ENCODE data around the gene ELAVL2. TPM values are rescaled to one million over a fixed set of nuclear protein-coding genes. Genes with fewer than 3 reads are reported as not detected.

ELAVL2 gene
- total and polyA plus RNA-seq, 9 of the 15 experiments (the other 6 are each of a cell fraction or from before 2014, with no cell fraction given) = not detected

DNA sequence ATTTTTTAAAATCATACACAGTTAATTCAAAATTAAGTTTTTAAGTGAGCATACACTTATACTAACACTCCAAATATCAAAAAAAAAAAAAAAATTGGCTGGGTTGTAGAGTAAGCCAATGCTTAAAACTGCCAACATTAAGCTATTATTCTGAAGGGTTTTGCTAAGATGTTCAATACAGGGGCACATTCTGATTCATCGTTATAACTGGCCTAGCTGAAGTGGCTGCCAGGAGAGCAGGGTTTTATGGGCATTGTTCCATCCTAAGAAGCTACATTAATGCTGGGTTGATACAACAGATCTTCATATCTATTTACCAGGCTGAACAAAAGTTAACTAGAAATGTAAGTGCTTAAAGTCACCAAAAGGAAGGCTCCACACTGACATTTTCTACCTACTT, 13.4 kb downstream of the ELAVL2 start (continued):
- TF ChIP-seq, protein P1, sequence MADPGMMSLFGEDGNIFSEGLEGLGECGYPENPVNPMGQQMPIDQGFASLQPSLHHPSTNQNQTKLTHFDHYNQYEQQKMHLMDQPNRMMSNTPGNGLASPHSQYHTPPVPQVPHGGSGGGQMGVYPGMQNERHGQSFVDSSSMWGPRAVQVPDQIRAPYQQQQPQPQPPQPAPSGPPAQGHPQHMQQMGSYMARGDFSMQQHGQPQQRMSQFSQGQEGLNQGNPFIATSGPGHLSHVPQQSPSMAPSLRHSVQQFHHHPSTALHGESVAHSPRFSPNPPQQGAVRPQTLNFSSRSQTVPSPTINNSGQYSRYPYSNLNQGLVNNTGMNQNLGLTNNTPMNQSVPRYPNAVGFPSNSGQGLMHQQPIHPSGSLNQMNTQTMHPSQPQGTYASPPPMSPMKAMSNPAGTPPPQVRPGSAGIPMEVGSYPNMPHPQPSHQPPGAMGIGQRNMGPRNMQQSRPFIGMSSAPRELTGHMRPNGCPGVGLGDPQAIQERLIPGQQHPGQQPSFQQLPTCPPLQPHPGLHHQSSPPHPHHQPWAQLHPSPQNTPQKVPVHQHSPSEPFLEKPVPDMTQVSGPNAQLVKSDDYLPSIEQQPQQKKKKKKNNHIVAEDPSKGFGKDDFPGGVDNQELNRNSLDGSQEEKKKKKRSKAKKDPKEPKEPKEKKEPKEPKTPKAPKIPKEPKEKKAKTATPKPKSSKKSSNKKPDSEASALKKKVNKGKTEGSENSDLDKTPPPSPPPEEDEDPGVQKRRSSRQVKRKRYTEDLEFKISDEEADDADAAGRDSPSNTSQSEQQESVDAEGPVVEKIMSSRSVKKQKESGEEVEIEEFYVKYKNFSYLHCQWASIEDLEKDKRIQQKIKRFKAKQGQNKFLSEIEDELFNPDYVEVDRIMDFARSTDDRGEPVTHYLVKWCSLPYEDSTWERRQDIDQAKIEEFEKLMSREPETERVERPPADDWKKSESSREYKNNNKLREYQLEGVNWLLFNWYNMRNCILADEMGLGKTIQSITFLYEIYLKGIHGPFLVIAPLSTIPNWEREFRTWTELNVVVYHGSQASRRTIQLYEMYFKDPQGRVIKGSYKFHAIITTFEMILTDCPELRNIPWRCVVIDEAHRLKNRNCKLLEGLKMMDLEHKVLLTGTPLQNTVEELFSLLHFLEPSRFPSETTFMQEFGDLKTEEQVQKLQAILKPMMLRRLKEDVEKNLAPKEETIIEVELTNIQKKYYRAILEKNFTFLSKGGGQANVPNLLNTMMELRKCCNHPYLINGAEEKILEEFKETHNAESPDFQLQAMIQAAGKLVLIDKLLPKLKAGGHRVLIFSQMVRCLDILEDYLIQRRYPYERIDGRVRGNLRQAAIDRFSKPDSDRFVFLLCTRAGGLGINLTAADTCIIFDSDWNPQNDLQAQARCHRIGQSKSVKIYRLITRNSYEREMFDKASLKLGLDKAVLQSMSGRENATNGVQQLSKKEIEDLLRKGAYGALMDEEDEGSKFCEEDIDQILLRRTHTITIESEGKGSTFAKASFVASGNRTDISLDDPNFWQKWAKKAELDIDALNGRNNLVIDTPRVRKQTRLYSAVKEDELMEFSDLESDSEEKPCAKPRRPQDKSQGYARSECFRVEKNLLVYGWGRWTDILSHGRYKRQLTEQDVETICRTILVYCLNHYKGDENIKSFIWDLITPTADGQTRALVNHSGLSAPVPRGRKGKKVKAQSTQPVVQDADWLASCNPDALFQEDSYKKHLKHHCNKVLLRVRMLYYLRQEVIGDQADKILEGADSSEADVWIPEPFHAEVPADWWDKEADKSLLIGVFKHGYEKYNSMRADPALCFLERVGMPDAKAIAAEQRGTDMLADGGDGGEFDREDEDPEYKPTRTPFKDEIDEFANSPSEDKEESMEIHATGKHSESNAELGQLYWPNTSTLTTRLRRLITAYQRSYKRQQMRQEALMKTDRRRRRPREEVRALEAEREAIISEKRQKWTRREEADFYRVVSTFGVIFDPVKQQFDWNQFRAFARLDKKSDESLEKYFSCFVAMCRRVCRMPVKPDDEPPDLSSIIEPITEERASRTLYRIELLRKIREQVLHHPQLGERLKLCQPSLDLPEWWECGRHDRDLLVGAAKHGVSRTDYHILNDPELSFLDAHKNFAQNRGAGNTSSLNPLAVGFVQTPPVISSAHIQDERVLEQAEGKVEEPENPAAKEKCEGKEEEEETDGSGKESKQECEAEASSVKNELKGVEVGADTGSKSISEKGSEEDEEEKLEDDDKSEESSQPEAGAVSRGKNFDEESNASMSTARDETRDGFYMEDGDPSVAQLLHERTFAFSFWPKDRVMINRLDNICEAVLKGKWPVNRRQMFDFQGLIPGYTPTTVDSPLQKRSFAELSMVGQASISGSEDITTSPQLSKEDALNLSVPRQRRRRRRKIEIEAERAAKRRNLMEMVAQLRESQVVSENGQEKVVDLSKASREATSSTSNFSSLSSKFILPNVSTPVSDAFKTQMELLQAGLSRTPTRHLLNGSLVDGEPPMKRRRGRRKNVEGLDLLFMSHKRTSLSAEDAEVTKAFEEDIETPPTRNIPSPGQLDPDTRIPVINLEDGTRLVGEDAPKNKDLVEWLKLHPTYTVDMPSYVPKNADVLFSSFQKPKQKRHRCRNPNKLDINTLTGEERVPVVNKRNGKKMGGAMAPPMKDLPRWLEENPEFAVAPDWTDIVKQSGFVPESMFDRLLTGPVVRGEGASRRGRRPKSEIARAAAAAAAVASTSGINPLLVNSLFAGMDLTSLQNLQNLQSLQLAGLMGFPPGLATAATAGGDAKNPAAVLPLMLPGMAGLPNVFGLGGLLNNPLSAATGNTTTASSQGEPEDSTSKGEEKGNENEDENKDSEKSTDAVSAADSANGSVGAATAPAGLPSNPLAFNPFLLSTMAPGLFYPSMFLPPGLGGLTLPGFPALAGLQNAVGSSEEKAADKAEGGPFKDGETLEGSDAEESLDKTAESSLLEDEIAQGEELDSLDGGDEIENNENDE (IDR thresholded peaks at IDR 0.05; ENCODE audit: low read depth, low read length) = no peak
- TF ChIP-seq, protein P2, sequence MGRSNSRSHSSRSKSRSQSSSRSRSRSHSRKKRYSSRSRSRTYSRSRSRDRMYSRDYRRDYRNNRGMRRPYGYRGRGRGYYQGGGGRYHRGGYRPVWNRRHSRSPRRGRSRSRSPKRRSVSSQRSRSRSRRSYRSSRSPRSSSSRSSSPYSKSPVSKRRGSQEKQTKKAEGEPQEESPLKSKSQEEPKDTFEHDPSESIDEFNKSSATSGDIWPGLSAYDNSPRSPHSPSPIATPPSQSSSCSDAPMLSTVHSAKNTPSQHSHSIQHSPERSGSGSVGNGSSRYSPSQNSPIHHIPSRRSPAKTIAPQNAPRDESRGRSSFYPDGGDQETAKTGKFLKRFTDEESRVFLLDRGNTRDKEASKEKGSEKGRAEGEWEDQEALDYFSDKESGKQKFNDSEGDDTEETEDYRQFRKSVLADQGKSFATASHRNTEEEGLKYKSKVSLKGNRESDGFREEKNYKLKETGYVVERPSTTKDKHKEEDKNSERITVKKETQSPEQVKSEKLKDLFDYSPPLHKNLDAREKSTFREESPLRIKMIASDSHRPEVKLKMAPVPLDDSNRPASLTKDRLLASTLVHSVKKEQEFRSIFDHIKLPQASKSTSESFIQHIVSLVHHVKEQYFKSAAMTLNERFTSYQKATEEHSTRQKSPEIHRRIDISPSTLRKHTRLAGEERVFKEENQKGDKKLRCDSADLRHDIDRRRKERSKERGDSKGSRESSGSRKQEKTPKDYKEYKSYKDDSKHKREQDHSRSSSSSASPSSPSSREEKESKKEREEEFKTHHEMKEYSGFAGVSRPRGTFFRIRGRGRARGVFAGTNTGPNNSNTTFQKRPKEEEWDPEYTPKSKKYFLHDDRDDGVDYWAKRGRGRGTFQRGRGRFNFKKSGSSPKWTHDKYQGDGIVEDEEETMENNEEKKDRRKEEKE (IDR thresholded peaks at IDR 0.05; ENCODE audit: borderline replicate concordance in 1 of 2, control insufficient read depth in 1 of 2, low read depth in 2 of 2, low read length in 1 of 2) = no peak
- TF ChIP-seq MECOM (CRISPR knock-in tag; IDR thresholded peaks at IDR 0.05) (no peak), MTF1 (CRISPR knock-in tag; IDR thresholded peaks at IDR 0.05; ENCODE audit: borderline replicate concordance) (no peak), TAF1 (IDR thresholded peaks at IDR 0.05; ENCODE audit: control insufficient read depth, extremely low read depth, insufficient read depth, low read length, severe bottlenecking) (no peak), SAP30 (IDR thresholded peaks at IDR 0.05; ENCODE audit: borderline replicate concordance, insufficient read depth, low read depth, low read length, poor library complexity, severe bottlenecking) (no peak), ZC3H8 (IDR thresholded peaks at IDR 0.05) (no peak), ZNF41 (CRISPR knock-in tag; conservative IDR thresholded peaks at IDR 0.05) (no peak), EWSR1 (IDR thresholded peaks at IDR 0.05; ENCODE audit: borderline replicate concordance, low read depth, partially characterized antibody) (no peak), CREM (IDR thresholded peaks at IDR 0.05; ENCODE audit: low read depth) (no peak)
- TF ChIP-seq, protein P3, sequence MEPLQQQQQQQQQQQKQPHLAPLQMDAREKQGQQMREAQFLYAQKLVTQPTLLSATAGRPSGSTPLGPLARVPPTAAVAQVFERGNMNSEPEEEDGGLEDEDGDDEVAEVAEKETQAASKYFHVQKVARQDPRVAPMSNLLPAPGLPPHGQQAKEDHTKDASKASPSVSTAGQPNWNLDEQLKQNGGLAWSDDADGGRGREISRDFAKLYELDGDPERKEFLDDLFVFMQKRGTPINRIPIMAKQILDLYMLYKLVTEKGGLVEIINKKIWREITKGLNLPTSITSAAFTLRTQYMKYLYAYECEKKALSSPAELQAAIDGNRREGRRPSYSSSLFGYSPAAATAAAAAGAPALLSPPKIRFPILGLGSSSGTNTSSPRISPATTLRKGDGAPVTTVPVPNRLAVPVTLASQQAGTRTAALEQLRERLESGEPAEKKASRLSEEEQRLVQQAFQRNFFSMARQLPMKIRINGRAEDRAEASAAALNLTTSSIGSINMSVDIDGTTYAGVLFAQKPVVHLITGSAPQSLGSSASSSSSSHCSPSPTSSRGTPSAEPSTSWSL (CRISPR knock-in tag; IDR thresholded peaks at IDR 0.05; ENCODE audit: borderline replicate concordance) = no peak
